GM18868 (cell line): ENCODE measurements around the gene PDXDC1.
"Not testable (repeated sequence)": the region's sequence is repeated elsewhere in the genome, so short reads cannot be mapped to it uniquely, and the experiment has no call there.

Experiments
- ATAC-seq: cut with Tn5 transposase; IDR thresholded peaks from one replicate; pipeline ENCODE4 v1.9.1; 2021; ENCODE audit warnings: mild to moderate bottlenecking, moderate library complexity; ENCODE audit not compliant: unreplicated experiment

The PDXDC1 gene

GRCh38 chr16:15146264-15146662, 171.4 kb downstream of the PDXDC1 start:
- not testable (repeated sequence) for ATAC-seq

GRCh38 chr16:15148831-15149230, 174.0 kb downstream of the PDXDC1 start:
- ATAC-seq = not testable (repeated sequence)

GRCh38 chr16:15149260-15149659, 174.4 kb downstream of the PDXDC1 start:
- ATAC-seq = not testable (repeated sequence)

- not testable (repeated sequence) for ATAC-seq
These were observed 179.2 kb downstream of the PDXDC1 start for GRCh38 chr16:15154005-15154404.

- not testable (repeated sequence) for ATAC-seq
These were observed 180.1 kb downstream of the PDXDC1 start for GRCh38 chr16:15154650-15155562.

GRCh38 chr16:15157644-15158043, 182.8 kb downstream of the PDXDC1 start:
- not testable (repeated sequence) for ATAC-seq

- not testable (repeated sequence) for ATAC-seq
These were observed 184.8 kb downstream of the PDXDC1 start for GRCh38 chr16:15159671-15160070.

- ATAC-seq = not testable (repeated sequence)
These were observed 185.7 kb downstream of the PDXDC1 start for GRCh38 chr16:15160571-15160970.

- not testable (repeated sequence) for ATAC-seq
These were observed 188.2 kb downstream of the PDXDC1 start for GRCh38 chr16:15163055-15163454.

GRCh38 chr16:15166177-15166576, 191.4 kb downstream of the PDXDC1 start:
- not testable (repeated sequence) for ATAC-seq

GRCh38 chr16:15168303-15168702, 193.5 kb downstream of the PDXDC1 start:
- ATAC-seq = not testable (repeated sequence)

GRCh38 chr16:15168953-15169652, 194.3 kb downstream of the PDXDC1 start:
- ATAC-seq = not testable (repeated sequence)

GRCh38 chr16:15179909-15180308, 205.1 kb downstream of the PDXDC1 start:
- not testable (repeated sequence) for ATAC-seq

GRCh38 chr16:15180946-15181345, 206.1 kb downstream of the PDXDC1 start:
- ATAC-seq = not testable (repeated sequence)

GRCh38 chr16:15184000-15184399, 209.2 kb downstream of the PDXDC1 start:
- not testable (repeated sequence) for ATAC-seq
